GM12892 (cell line): ENCODE results near the gene DDX10.

ENCODE experiments used
- POLR2A ChIP-seq: IDR thresholded peaks from 2 replicates; pipeline ENCODE4 v1.6.1; 2011; ENCODE audit warnings: low read depth, low read length, control low read depth
- POLR2AphosphoS5 ChIP-seq: IDR thresholded peaks from 2 replicates; pipeline ENCODE4 v1.6.1; 2011; ENCODE audit warnings: low read depth, low read length, control low read depth
- TAF1 ChIP-seq: IDR thresholded peaks from 2 replicates; pipeline ENCODE4 v1.6.1; 2011; ENCODE audit warnings: low read depth, mild to moderate bottlenecking, control low read depth, low read length, borderline replicate concordance

GRCh38 chr11:108853151-108853550 lies 188.3 kb downstream of the DDX10 start:
- TF ChIP-seq POLR2AphosphoS5 (no peak), POLR2A (no peak), TAF1 (no peak)
